GM19324 (cell line): ENCODE results near the gene LRRC73.
"Not testable (repeated sequence)": the region's sequence is repeated elsewhere in the genome, so short reads cannot be mapped to it uniquely, and the experiment has no call there.

Experiments
- ATAC-seq: cut with Tn5 transposase; IDR thresholded peaks from one replicate; pipeline ENCODE4 v1.9.1; 2021; ENCODE audit warnings: mild to moderate bottlenecking, moderate library complexity; ENCODE audit not compliant: unreplicated experiment, low FRiP score

The LRRC73 gene, protein sequence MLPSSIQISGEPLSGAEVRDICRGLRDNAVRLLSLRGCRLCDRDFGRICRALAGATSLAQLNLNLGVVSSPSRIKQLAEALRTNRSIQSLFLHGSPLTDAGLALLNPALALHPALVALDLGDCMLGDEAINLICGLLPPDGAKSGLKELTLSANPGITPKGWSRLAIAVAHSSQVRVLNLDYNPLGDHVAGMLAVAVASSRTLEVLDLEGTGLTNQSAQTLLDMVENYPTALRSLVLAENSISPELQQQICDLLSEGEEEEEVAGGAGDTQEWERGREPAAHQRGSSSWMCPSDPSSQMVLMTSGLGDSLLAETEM

GRCh38 chr6:43509984-43510826 is at the start of gene LRRC73:
Gene LRRC73 (minus strand): TSS chr6:43510346. CDS start chr6:43509785, 561 bp downstream.
- ATAC-seq, result peak; percentile 53

DNA sequence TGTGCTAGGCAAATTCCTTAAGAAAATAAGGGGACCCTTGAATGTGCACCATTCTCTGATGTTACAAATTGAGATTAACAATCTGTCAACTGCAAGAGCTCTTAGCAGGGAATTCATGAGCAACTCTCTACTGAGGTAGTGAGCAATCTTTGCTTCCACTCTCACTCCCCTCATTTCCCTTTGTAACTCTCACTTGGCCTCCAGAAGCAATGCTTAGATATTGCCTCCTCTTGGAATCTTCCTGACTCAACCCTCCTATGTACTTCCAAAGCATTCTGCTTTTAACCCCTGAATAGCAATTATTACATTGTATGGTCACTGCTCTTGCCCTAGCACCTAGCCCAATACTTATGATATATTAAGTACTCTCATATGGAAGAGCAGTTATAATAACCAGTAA is 49.2 kb upstream of the LRRC73 start:
- ATAC-seq, result no peak

GRCh38 chr6:43557620-43558019 is 47.5 kb upstream of the LRRC73 start:
- not testable (repeated sequence) for ATAC-seq

GRCh38 chr6:43547222-43547621 is 37.1 kb upstream of the LRRC73 start:
- no peak for ATAC-seq

- ATAC-seq, result no peak
These were observed 34.3 kb upstream of the LRRC73 start for GRCh38 chr6:43544461-43544860.

- ATAC-seq, result no peak
These were observed 31.8 kb upstream of the LRRC73 start for GRCh38 chr6:43541774-43542471.

DNA sequence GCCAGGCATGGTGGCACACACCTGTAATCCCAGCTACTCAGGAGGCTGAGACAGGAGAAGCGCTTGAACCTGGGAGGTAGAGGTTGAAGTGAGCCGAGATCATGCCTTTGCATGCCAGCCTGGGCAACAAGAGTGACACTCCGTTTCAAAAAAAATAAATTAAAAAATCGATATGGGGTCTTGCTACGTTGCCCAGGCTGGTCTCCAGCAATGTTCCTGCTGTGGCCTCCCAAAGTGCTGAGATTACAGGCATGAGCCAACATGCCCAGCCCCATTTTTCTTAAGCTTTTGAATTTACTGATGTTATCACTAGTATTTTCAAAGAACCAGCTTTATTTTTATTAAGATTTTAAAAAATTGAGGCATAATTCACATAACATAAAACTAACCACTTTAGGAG is 30.4 kb upstream of the LRRC73 start:
- no peak for ATAC-seq

DNA sequence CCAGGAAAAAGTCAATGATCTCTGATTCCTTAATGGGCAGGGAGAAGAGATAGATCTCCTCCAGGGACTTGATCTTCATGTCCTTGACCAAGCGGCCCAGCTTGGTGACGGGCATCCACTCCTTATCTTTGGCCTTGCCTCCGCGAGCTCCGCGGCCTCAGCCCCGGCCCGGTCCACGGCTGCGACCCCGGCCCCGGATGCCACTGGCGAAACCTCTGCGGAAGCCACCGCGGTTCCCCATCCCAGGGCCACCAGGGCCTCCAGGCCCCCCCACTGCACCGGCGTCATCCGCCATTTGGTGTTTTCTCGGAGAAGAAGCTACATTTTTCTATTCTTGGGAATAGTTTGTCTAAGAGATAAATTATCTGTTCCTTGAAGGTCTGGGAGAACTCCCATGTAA is 29.3 kb upstream of the LRRC73 start:
- not testable (repeated sequence) for ATAC-seq

DNA sequence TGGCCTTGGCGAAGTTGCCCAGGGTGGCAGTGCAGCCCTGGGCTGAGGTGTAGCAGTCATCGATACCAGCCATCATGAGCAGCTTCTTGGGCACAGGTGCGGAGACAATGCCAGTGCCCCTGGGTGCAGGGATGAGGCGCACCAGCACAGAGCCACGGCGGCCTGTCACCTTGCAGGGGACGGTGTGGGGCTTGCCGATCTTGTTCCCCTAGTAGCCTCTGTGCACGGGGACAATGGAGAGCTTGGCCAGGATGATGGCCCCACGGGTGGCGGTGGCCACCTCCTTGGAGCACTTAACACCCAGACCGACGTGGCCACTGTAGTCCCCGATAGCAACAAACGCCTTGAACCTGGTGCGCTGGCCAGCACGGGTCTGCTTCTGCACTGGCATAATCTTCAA is 28.8 kb upstream of the LRRC73 start:
- ATAC-seq, result not testable (repeated sequence)

- no peak for ATAC-seq
These were observed 22.1 kb upstream of the LRRC73 start for GRCh38 chr6:43532201-43532600.

- no peak for ATAC-seq
These were observed 14.4 kb upstream of the LRRC73 start for GRCh38 chr6:43524483-43524961.

GRCh38 chr6:43523284-43523683 is 13.1 kb upstream of the LRRC73 start:
- no peak for ATAC-seq

- no peak for ATAC-seq
These were observed 12.6 kb upstream of the LRRC73 start for GRCh38 chr6:43522547-43523261.

DNA sequence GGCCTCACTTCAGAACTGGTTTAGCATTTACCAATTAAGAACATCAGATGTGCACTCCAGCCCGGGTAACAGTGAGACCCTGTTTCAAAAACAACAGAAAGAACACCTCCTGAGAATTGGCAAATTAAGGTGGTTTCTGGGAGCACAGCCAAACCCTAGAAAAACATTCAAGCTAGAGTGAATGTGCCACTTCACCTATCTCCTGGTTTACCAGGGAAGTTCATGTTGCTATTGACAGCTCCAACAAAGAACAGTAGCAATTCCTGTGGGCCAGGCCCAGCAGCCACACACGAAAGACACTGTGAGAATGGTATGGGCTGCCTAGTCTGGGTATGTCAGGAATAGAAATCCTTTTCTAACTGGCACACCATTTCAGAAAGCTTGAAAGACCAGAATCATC is 11.7 kb upstream of the LRRC73 start:
- no peak for ATAC-seq

DNA sequence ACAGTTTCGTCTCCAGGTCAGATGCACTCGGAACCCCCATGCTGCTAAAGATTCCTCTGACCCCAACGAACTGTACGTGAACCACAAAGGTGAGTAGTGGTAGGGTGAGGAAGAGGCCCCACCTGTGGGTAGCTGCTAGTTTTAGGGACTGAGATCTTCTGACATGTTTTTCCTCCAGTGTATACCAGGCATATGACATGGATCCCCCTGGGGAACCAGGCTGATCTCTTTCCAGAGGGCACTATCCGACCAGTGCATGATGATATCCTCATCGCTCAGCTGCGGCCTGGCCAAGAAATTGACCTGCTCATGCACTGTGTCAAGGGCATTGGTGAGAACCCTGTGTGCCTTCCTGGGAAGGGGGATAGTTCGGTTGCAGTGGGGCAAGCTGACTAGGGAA is 10.0 kb upstream of the LRRC73 start:
- no peak for ATAC-seq

DNA sequence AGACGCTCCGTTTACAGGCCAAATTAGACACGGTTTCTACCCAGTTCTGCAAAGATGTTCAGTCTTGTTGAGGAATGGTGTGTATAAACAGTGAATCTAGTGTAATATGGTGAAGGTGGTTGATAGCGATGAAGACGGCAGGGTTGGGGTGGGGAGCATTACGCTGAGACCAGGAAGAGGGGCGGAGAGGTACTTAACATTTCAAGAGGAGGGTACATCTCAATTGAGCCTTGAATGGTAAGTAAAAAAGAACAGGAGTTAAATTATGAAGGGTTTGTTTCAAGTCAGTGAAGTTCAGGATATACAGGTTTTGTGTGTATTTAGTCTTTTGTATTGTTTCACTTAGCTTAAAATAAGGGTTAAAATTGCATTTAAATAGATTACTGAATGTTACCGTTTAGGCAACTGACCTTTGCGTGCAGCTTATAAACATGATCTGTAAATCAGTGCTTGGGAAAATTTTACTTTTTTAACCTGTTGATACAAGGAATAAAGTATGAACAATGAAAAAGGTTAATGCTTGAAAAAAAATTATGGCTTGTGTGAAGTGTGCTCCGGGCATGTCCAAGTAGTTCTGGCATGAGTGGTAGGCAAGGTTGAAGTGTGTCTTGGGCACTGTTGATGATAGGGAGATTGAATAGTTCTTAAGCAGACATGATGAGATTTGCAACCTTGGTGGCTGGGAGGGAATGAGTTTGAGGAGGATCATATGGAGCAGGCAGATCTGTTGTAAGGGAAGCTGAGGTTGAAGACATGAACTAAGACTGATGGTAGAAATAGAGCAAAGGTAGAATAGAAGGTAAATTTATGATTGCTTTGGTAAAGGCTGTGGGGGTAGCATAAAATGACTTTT is 7.6 kb upstream of the LRRC73 start:
- ATAC-seq, result no peak

DNA sequence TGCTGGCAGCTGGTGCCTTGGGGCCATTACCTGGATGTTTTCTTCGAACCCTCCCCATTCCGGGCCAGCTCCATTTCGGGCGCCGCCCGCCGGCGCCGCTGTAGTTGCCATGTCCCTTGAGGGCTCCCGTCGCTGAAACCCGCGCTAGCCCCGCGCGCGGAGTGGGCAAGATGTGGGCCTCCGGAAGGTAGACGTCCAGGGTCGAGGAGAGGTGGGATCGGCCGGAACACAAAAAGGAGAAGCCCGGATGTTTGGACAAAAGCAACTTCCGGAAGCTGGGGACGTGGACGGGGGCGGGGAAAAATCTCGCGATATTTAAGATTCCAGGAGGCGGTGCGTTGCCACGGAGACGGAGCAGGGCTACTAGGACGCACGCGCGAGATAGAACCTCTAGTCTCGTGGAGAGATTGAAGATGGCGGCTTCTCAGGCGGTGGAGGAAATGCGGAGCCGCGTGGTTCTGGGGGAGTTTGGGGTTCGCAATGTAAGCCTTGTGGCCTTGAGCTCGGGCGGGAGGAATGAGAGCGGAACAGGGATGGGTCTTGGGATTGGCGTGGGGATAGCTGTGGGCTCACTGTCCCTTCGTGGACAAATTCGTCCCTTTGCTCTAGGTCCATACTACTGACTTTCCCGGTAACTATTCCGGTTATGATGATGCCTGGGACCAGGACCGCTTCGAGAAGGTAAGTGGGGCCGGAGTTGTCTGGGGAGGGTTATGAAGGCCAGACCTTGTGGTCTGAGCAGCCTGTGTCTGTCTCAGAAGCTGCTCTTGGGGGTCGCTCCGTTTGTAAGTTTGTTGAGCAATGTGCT is 6.8 kb upstream of the LRRC73 start, which contains the start of the genes POLR1C and YIPF3:
POLR1C (plus strand) TSS at position 393 of the 808 bp plus-strand sequence; CDS start at position 414, 21 bp downstream.
YIPF3 (minus strand) TSS at position 230 of the 808 bp plus-strand sequence; CDS start at position 111, 119 bp downstream.
- peak; percentile 86 for ATAC-seq

DNA sequence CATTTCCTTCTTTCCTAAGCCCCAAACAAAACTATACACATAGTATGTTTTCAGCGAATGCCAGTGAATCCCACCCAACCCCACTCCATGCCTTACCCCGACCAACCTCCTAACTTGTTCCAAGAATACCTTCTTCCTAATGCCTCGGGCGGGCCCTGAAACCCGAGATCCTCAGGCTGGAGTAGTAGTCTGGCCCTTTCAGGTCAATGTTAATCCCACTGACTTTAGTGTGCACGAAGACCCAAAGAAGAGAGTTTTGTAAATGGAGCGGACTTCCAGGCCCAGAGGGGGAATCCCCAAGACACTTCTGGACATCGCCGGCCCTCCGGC is 6.2 kb upstream of the LRRC73 start:
- peak; percentile 3 for ATAC-seq

GRCh38 chr6:43515808-43516207 is 5.7 kb upstream of the LRRC73 start:
- ATAC-seq, result no peak
